Gastroesophageal sphincter (tissue), 3 donors: ENCODE measurements around the gene SLC6A3.

Experiments
- EP300 ChIP-seq: sonication (generic); formaldehyde crosslinking; IDR thresholded peaks from one replicate; pipeline ENCODE4 v1.6.1; 2017; ENCODE audit warnings: antibody characterized with exemption, mild to moderate bottlenecking
- POLR2A ChIP-seq, 2 donors: fragments of 450-650 bp; IDR thresholded peaks; one replicate each; pipeline ENCODE4 v1.6.1; 2017; ENCODE audit warnings: antibody characterized with exemption in 2 of 2, mild to moderate bottlenecking in 2 of 2, moderate library complexity in 1 of 2
- POLR2AphosphoS5 ChIP-seq: sonication (generic); formaldehyde crosslinking; IDR thresholded peaks from one replicate; pipeline ENCODE4 v1.6.1; 2017; ENCODE audit warnings: antibody characterized with exemption
- TF ChIP-seq, protein P1 (sequence below), 4 experiments: fragments of 200-600 bp in 2 of 4; fragments of 450-650 bp in 2 of 4; sonication (generic) in 1 of 4; IDR thresholded peaks; one replicate each; pipeline ENCODE4 v1.5.1; 2017 to 2019; ENCODE audit warnings: antibody characterized with exemption in 4 of 4, mild to moderate bottlenecking in 2 of 4, moderate library complexity in 2 of 4

DNA sequence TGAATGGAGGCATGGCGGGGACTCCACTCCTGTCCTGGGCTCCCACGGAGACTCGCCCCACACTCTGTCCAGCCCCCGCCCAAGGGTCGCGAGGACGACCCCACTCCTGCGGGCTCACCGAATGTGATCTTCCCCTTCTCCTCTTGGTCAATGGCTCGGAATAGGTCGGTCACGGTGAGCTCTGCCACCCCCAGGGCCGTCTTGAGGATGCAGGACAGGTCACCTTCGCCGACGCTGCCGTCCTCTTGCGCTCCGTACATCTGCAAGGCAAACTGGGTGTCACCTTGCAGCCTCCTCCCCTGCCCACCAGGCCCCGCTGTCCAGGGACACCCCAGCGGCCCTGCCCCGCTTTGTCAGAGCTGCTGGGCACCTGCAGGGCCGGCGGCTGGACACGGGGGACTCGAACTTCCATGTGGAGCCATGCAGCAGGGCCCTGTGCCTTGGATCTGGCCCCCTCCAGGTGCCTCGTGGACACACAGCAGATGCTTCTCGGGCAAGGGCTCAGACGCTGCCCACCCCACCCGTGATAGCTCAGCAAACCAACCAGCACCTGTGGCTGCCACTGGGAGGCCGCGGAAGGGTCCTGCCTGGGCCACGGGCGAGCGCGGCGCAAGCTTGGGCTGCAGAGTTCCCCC lies 21.5 kb upstream of the SLC6A3 start:
- TF ChIP-seq, protein P1, sequence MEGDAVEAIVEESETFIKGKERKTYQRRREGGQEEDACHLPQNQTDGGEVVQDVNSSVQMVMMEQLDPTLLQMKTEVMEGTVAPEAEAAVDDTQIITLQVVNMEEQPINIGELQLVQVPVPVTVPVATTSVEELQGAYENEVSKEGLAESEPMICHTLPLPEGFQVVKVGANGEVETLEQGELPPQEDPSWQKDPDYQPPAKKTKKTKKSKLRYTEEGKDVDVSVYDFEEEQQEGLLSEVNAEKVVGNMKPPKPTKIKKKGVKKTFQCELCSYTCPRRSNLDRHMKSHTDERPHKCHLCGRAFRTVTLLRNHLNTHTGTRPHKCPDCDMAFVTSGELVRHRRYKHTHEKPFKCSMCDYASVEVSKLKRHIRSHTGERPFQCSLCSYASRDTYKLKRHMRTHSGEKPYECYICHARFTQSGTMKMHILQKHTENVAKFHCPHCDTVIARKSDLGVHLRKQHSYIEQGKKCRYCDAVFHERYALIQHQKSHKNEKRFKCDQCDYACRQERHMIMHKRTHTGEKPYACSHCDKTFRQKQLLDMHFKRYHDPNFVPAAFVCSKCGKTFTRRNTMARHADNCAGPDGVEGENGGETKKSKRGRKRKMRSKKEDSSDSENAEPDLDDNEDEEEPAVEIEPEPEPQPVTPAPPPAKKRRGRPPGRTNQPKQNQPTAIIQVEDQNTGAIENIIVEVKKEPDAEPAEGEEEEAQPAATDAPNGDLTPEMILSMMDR (IDR thresholded peaks at IDR 0.05) = no peak
- TF ChIP-seq POLR2AphosphoS5 = no peak
- no peak for TF ChIP-seq POLR2A (IDR thresholded peaks at IDR 0.05)
- TF ChIP-seq EP300 = no peak
